ENCODE data around the gene ASIC2. TPM values are rescaled to one million over a fixed set of nuclear protein-coding genes. Genes with fewer than 3 reads are reported as not detected.

Gene ASIC2
- total RNA-seq, 5 donors from 2014 or later (not counting 1 experiment from before 2014, with no cell fraction given), result not detected

DNA sequence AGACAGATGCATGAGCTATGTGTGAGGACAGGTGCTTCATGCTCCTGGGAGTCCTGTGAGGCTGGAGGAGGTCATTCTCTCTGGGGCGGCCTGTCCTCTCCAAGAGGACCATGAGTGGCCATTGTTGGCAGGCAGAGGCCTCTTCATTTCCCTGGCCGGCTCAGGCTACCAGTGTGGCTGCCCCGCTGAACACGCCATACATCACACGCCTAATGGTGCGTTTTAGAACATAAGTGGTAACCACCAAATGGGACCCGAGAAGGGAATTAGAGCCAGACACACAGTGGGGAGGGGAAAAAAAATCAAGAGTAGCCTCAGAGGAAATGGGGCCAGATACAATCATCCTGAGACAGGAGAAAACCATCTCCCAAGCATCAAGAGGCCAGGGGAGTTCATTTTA lies 161.5 kb downstream of the ASIC2 start:
- peaks cover 33 to 42% of the 10 kb centered on the region in 2 donors for H3K27me3 Mint-ChIP-seq
- H3K36me3 ChIP-seq (ENCODE audit: control insufficient read depth in 2 of 2, extremely low read depth in 1 of 2, insufficient read depth in 1 of 2, low read length in 1 of 2), result no peaks in the 10 kb centered on the region

GRCh38 chr17:33127706-33128105 lies 165.4 kb downstream of the ASIC2 start:
- H3K4me3 Mint-ChIP-seq, result no peak overlapping the region
- H3K36me3 Mint-ChIP-seq, result no peaks in the 10 kb centered on the region
- peaks cover 31 to 43% of the 10 kb centered on the region in 2 donors for H3K27me3 Mint-ChIP-seq
- DNase-seq, result no peak
- no peaks in the 10 kb centered on the region for H3K9me3 ChIP-seq
- WGBS (ENCODE audit: insufficient coverage), result 0% methylated on average over 1 of the region's 2 CpGs
- no peak overlapping the region for H3K27ac ChIP-seq (ENCODE audit: low read length)
- H3K4me3 ChIP-seq (ENCODE audit: control insufficient read depth in 1 of 2, extremely low read depth in 1 of 2, low read length in 1 of 2), result no peak overlapping the region
- CTCF ChIA-PET, result no interaction called here
- POLR2A ChIA-PET, result no interaction called here
- no peaks in the 10 kb centered on the region for H3K4me1 ChIP-seq (ENCODE audit: control insufficient read depth in 1 of 2, extremely low read depth in 1 of 2, insufficient read depth in 2 of 2, low read length in 2 of 2)
- peaks cover 0 to 30% of the 10 kb centered on the region in 2 experiments for H3K27me3 ChIP-seq (replicated peaks in 1 of 2; ENCODE audit: control insufficient read depth in 2 of 2, extremely low read depth in 1 of 2, insufficient read depth in 2 of 2, low read length in 1 of 2)
- H3K4me1 Mint-ChIP-seq, result no peaks in the 10 kb centered on the region
- peaks cover 0 to 4% (median 0%) of the 10 kb centered on the region in 3 donors for H3K9me3 Mint-ChIP-seq
- no peaks in the 10 kb centered on the region for H3K36me3 ChIP-seq (ENCODE audit: control insufficient read depth in 2 of 2, extremely low read depth in 1 of 2, insufficient read depth in 1 of 2, low read length in 1 of 2)
- H3K27ac Mint-ChIP-seq, result no peak overlapping the region
- no peak for ATAC-seq (replicated peaks in 1 of 4)

More for the DNA sequence above, 161.5 kb downstream of the ASIC2 start:
- Histone ChIP-seq H3K27me3 (replicated peaks in 1 of 2; ENCODE audit: control insufficient read depth in 2 of 2, extremely low read depth in 1 of 2, insufficient read depth in 2 of 2, low read length in 1 of 2) (peaks cover 0 to 36% of the 10 kb centered on the region in 2 experiments), H3K27ac (ENCODE audit: low read length) (no peak overlapping the region), H3K4me3 (ENCODE audit: control insufficient read depth in 1 of 2, extremely low read depth in 1 of 2, low read length in 1 of 2) (no peak overlapping the region), H3K4me1 (ENCODE audit: control insufficient read depth in 1 of 2, extremely low read depth in 1 of 2, insufficient read depth in 2 of 2, low read length in 2 of 2) (no peaks in the 10 kb centered on the region), H3K9me3 (no peaks in the 10 kb centered on the region)
- WGBS (ENCODE audit: insufficient coverage), result 98% methylated on average over 5 of the region's 7 CpGs
- ChIA-PET POLR2A (no interaction called here), CTCF (no interaction called here)
- H3K4me3 Mint-ChIP-seq, result no peak overlapping the region
- H3K4me1 Mint-ChIP-seq, result no peaks in the 10 kb centered on the region
- no peak for DNase-seq
- H3K9me3 Mint-ChIP-seq, result peaks cover 0 to 4% (median 0%) of the 10 kb centered on the region in 3 donors
- no peaks in the 10 kb centered on the region for H3K36me3 Mint-ChIP-seq
- no peak overlapping the region for H3K27ac Mint-ChIP-seq
- no peak for ATAC-seq (replicated peaks in 1 of 4)

DNA sequence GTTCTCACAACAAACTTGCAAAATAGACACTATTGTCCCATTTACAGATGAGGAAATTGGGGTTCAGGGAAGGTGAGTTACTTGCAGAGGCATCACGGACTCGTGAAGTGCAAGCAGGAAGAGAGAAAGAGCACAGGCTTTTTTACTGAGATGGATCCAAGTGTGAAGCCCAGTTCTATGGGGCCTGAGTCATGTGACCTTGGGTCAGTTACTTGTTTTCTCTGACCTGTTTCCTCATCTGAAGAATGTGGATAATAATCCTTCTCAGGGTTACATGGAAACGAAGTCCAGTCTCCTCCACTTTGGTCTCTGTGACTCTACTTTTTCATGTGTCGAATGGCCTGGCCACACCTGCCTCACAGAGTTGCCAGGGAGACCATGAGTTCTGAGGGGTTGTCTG lies 167.0 kb downstream of the ASIC2 start:
- ATAC-seq (replicated peaks in 1 of 4) (no peak), DNase-seq (no peak)
- H3K27me3 ChIP-seq (replicated peaks in 1 of 2; ENCODE audit: control insufficient read depth in 2 of 2, extremely low read depth in 1 of 2, insufficient read depth in 2 of 2, low read length in 1 of 2), result peaks cover 0 to 26% of the 10 kb centered on the region in 2 experiments
- no peak overlapping the region for H3K4me3 ChIP-seq (ENCODE audit: control insufficient read depth in 1 of 2, extremely low read depth in 1 of 2, low read length in 1 of 2)
- no peaks in the 10 kb centered on the region for H3K36me3 Mint-ChIP-seq
- no peaks in the 10 kb centered on the region for H3K4me1 Mint-ChIP-seq
- H3K36me3 ChIP-seq (ENCODE audit: control insufficient read depth in 2 of 2, extremely low read depth in 1 of 2, insufficient read depth in 1 of 2, low read length in 1 of 2), result no peaks in the 10 kb centered on the region
- no peaks in the 10 kb centered on the region for H3K9me3 ChIP-seq
- 71% methylated on average over 3 of the region's 4 CpGs for WGBS (ENCODE audit: insufficient coverage)
- POLR2A ChIA-PET, result no interaction called here
- peaks cover 38 to 49% of the 10 kb centered on the region in 2 donors for H3K27me3 Mint-ChIP-seq
- no peak overlapping the region for H3K4me3 Mint-ChIP-seq
- peaks cover 0 to 4% (median 0%) of the 10 kb centered on the region in 3 donors for H3K9me3 Mint-ChIP-seq
- no peaks in the 10 kb centered on the region for H3K4me1 ChIP-seq (ENCODE audit: control insufficient read depth in 1 of 2, extremely low read depth in 1 of 2, insufficient read depth in 2 of 2, low read length in 2 of 2)
- CTCF ChIA-PET, result no interaction called here
- no peak overlapping the region for H3K27ac Mint-ChIP-seq
- no peak overlapping the region for H3K27ac ChIP-seq (ENCODE audit: low read length)

- ATAC-seq (replicated peaks in 1 of 4), result no peak
- POLR2A ChIA-PET, result no interaction called here
These were observed 167.5 kb downstream of the ASIC2 start for GRCh38 chr17:33125552-33125950.

GRCh38 chr17:33124871-33125551 lies 168.1 kb downstream of the ASIC2 start:
- H3K4me1 ChIP-seq (ENCODE audit: control insufficient read depth in 1 of 2, extremely low read depth in 1 of 2, insufficient read depth in 2 of 2, low read length in 2 of 2), result no peaks in the 10 kb centered on the region
- no peaks in the 10 kb centered on the region for H3K9me3 ChIP-seq
- H3K27ac ChIP-seq (ENCODE audit: low read length), result no peak overlapping the region
- CTCF ChIA-PET, result no interaction called here
- peaks cover 0 to 4% (median 0%) of the 10 kb centered on the region in 3 donors for H3K9me3 Mint-ChIP-seq
- DNase-seq (no peak), ATAC-seq (replicated peaks in 1 of 4) (no peak)
- no peaks in the 10 kb centered on the region for H3K36me3 ChIP-seq (ENCODE audit: control insufficient read depth in 2 of 2, extremely low read depth in 1 of 2, insufficient read depth in 1 of 2, low read length in 1 of 2)
- WGBS (ENCODE audit: insufficient coverage), result 80% methylated on average over 2 of the region's 3 CpGs
- no peak overlapping the region for H3K4me3 ChIP-seq (ENCODE audit: control insufficient read depth in 1 of 2, extremely low read depth in 1 of 2, low read length in 1 of 2)
- no peak overlapping the region for H3K4me3 Mint-ChIP-seq
- H3K27ac Mint-ChIP-seq, result no peak overlapping the region
- H3K27me3 ChIP-seq (replicated peaks in 1 of 2; ENCODE audit: control insufficient read depth in 2 of 2, extremely low read depth in 1 of 2, insufficient read depth in 2 of 2, low read length in 1 of 2), result peaks cover 0 to 27% of the 10 kb centered on the region in 2 experiments
- POLR2A ChIA-PET, result no interaction called here
- no peaks in the 10 kb centered on the region for H3K4me1 Mint-ChIP-seq
- peaks cover 29 to 43% of the 10 kb centered on the region in 2 donors for H3K27me3 Mint-ChIP-seq
- no peaks in the 10 kb centered on the region for H3K36me3 Mint-ChIP-seq

More at GRCh38 chr17:33125552-33125950, 167.5 kb downstream of the ASIC2 start:
- Histone ChIP-seq H3K36me3 (ENCODE audit: control insufficient read depth in 2 of 2, extremely low read depth in 1 of 2, insufficient read depth in 1 of 2, low read length in 1 of 2) (no peaks in the 10 kb centered on the region), H3K27ac (ENCODE audit: low read length) (no peak overlapping the region), H3K9me3 (no peaks in the 10 kb centered on the region), H3K4me3 (ENCODE audit: control insufficient read depth in 1 of 2, extremely low read depth in 1 of 2, low read length in 1 of 2) (no peak overlapping the region), H3K27me3 (replicated peaks in 1 of 2; ENCODE audit: control insufficient read depth in 2 of 2, extremely low read depth in 1 of 2, insufficient read depth in 2 of 2, low read length in 1 of 2) (peaks cover 0 to 24% of the 10 kb centered on the region in 2 experiments), H3K4me1 (ENCODE audit: control insufficient read depth in 1 of 2, extremely low read depth in 1 of 2, insufficient read depth in 2 of 2, low read length in 2 of 2) (no peaks in the 10 kb centered on the region)
- no peak overlapping the region for H3K4me3 Mint-ChIP-seq
- WGBS (ENCODE audit: insufficient coverage), result 67% methylated on average over 1 of the region's 3 CpGs
- DNase-seq, result no peak
- no peaks in the 10 kb centered on the region for H3K4me1 Mint-ChIP-seq
- H3K9me3 Mint-ChIP-seq, result peaks cover 0 to 4% (median 0%) of the 10 kb centered on the region in 3 donors
- CTCF ChIA-PET, result no interaction called here
- H3K27ac Mint-ChIP-seq, result no peak overlapping the region
- H3K36me3 Mint-ChIP-seq, result no peaks in the 10 kb centered on the region
- peaks cover 34 to 47% of the 10 kb centered on the region in 2 donors for H3K27me3 Mint-ChIP-seq

GRCh38 chr17:33124185-33124584 lies 168.9 kb downstream of the ASIC2 start:
- Mint-ChIP-seq H3K4me3 (no peak overlapping the region), H3K4me1 (no peaks in the 10 kb centered on the region), H3K36me3 (no peaks in the 10 kb centered on the region), H3K27me3 (peaks cover 21 to 36% of the 10 kb centered on the region in 2 donors), H3K27ac (no peak overlapping the region), H3K9me3 (peaks cover 0 to 4% (median 0%) of the 10 kb centered on the region in 3 donors)
- Histone ChIP-seq H3K27ac (ENCODE audit: low read length) (no peak overlapping the region), H3K4me3 (ENCODE audit: control insufficient read depth in 1 of 2, extremely low read depth in 1 of 2, low read length in 1 of 2) (no peak overlapping the region), H3K4me1 (ENCODE audit: control insufficient read depth in 1 of 2, extremely low read depth in 1 of 2, insufficient read depth in 2 of 2, low read length in 2 of 2) (no peaks in the 10 kb centered on the region), H3K9me3 (no peaks in the 10 kb centered on the region), H3K27me3 (replicated peaks in 1 of 2; ENCODE audit: control insufficient read depth in 2 of 2, extremely low read depth in 1 of 2, insufficient read depth in 2 of 2, low read length in 1 of 2) (peaks cover 0 to 23% of the 10 kb centered on the region in 2 experiments), H3K36me3 (ENCODE audit: control insufficient read depth in 2 of 2, extremely low read depth in 1 of 2, insufficient read depth in 1 of 2, low read length in 1 of 2) (no peaks in the 10 kb centered on the region)
- ChIA-PET POLR2A (no interaction called here), CTCF (no interaction called here)
- no peak for ATAC-seq (replicated peaks in 1 of 4)
- no peak for DNase-seq

All from T-cell (primary cell).